Raji (cell line): ENCODE data around the gene BLVRA.

Source experiments
- POLR2A ChIP-seq: IDR thresholded peaks from 2 replicates; pipeline ENCODE4 v1.6.1; 2011; ENCODE audit warnings: low read depth, low read length, control low read depth; ENCODE audit not compliant: insufficient read depth

BLVRA gene

DNA sequence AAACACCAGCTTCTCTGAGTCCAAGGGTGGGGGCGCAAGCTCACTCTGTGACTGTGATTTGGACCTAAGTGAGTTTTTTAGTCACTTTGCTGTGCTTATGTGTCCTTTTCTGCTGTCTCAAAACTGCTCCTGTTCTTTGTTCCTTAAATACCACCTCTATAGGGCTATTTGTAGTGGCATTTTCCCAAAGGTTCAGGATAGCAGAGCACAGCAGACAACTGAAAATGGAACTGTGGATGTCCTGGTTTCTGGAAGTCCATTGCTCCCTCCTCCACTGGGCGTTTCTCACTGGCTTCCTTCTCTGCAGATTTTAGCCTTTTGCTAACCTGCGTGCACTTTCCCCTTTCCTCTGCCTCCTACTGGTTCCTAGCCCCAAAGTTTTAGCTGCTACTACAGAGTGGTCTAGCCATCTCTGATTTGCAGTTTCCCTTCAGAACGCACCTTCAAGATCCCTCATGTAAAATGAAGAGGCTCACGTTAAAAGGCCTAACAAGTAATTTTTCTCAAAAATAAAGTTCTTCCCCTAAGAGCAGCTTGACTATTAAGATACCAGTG is 25.6 kb downstream of the BLVRA start:
- no peak for TF ChIP-seq POLR2A

DNA sequence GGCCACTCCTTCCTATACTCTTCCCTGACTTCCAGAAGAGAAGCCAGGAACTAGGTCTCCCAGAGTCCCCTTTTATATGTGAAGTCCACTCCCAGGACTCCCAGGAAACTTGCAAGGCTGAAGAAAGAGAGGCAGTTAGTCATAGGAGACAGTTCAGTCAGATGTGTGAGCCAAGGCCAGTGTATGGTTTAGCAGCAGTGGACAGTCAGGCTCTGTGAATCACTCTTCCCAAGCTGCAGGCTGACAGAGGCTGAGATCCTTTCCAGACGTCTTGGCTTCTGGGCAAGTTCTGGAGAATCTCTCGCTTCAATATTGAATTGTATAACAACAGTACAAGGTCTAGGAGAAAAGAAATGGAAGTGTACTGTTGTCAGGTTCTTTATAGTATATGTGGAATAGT is 26.9 kb downstream of the BLVRA start:
- TF ChIP-seq POLR2A: no peak

DNA sequence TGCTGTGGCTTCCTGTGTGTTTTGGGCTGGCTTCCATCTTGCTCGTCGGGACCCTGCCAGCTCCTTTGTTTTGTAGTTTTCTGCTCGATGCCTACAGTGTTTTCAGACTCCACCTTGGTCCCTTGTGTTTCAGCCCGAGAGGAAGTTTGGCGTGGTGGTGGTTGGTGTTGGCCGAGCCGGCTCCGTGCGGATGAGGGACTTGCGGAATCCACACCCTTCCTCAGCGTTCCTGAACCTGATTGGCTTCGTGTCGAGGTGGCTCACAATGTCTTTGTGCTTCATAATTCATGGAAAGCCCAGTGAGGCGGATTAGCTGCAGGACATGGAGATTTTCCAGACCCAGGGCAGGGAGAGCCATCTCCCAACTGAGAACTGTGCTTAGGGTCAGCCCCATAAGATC is 29.3 kb downstream of the BLVRA start:
- no peak for TF ChIP-seq POLR2A

DNA sequence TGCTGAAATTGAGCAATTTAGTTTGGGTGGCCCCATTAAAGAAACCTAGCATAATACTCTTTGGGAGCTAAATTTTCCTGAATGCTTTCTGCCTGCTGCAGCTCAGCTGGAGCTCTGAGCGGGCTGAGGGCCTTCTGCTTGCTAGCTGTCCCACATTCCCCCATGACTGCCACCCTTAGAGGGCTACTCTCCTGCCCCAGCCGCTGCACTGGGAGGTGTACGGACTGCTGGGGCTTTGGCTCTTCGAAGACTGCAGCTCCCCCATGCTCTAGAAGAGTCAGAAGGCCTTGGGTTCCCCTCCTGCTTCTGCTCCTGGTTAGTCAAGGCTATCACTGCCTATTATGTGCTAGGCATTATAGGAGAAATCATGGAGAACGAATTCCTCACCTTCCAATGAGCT is 31.5 kb downstream of the BLVRA start:
- TF ChIP-seq POLR2A: no peak

DNA sequence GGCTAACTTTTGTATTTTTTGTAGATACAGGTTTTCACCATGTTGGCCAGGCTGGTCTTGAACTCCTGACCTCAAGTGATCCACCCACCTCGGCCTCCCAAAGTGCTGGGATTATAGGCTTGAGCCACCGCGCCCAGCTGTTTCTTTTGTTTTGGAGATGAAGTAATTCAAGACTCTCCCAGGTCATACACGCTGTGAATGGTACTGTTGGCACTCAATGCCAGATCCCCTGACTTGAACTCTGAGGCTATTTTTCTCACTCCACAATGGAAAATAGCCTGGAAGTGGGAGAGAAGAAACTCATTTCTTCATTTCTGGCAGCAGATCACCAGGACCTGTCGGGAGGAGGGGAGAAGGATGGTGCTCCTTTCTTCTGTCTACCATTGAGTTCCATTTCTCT is 32.4 kb downstream of the BLVRA start:
- no peak for TF ChIP-seq POLR2A

DNA sequence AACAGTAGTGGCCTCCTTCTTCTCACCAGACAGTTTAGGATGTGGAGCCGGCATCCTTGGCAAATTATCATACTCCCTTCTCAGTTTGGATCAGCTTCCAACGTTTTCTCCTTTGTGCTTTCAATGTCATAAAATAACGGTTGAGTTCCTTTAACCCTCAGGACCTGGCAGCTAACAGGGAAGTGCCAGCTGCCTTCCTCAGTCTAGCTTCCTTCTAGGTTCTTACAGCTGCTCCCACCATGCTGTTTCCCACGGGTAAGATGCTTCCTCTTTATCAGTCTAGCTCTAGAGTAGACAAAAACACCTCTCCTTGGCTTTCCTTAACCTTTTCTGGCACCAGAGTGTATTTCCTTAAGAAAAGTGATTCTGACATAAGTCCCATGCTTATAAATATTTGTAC is 33.2 kb downstream of the BLVRA start:
- no peak for TF ChIP-seq POLR2A

DNA sequence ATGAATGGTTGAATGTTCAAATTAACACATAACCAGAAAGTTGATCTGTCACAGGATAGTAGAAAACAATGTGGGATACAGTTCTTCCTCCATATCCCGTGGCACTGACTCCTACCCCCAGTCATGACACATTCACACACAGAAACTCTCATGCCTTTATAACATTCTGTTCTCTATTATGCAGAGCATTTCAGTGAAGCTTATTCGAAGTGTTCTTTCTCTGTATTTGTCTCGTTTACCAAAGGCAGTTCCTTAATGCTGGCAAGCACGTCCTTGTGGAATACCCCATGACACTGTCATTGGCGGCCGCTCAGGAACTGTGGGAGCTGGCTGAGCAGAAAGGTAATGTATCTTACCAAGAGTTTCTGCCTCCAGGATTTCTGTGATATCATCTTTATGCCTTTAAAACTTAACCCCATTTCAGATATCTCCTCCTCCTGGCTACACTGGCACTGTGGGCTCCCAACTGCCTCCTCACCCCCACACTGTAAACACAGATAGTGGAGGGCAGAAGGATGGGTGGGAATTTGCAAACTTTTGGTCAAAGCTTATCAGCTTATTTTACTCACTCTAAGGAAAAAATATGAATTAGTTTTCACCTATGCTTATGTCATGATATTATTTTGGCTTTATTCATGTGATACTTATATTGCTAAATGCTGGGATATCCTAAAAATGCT is 34.1 kb downstream of the BLVRA start:
- TF ChIP-seq POLR2A: no peak

DNA sequence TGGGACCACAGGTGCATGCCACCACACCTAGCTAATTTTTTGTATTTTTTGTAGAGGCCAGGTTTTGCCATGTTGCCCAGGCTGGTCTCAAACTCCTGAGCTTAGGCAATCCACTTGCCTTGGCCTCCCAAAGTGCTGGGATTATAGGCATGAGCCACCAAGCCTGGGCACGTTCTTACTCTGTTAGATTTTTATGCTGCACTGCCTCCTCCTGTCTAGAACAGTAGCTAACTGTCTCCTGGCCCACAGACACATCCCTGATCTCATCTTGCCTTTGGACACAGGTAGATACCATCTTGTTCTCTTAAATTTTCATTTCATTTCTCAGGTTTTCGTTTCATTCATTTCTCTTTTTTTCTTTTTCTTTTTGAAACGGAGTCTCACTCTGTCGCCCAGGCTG is 41.1 kb downstream of the BLVRA start:
- TF ChIP-seq POLR2A: no peak

DNA sequence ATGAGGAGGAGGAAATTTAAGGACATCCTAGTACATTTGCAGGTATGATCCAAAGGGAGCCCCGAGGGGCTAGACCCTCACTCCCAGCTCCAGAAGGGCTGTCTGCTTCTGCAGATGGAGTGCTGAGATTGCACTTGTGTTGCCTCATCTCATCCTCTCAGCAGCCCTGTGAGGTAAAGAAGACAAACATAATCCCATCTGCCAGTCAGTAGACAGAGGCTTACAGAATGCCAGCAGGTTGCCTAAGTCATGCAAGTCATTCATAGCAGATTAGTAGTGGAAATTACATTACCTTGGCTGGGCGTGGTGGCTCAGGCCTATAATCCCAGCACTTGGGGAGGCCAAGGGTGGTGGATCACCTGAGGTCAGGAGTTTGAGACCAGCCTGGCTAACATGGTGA is 45.4 kb downstream of the BLVRA start:
- no peak for TF ChIP-seq POLR2A

DNA sequence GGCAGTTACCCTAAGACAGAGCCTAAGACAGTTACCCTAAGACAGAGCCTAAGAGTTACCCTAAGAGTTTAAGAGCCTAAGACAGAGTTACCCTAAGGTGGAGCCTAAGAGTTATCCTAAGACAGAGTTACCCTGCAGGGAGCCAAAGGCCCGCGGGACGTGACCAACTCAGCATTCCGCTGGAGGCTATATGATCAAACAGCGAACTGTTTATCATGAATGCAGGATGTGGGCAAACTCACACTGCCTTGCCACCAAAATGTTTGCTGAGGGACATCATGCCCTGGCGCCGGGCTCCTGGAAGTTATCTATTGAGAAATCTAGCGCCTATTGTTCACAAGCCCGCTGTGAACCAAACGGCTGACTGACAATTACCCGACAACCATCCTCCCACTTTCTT is 49.9 kb downstream of the BLVRA start:
- no peak for TF ChIP-seq POLR2A

DNA sequence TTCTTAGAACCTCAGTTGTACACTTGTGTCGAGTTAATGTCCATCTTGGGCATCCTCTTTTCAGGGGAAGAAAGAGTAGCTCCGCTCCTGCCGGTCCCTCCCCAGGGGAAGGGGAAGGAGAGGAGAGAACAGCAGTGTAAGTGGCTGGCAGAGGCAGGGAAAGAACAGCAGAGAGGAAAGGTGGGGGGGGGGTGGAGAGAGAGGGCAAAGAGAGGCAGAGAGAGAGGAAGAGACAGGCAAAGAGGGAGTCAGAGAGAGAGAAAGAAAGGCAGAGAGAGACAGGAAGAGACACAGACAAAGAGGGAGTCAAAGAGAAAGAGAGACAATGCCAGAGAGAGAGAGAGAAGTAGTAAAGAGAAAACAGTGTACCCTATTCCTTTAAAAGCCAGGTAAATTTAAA is 56.9 kb downstream of the BLVRA start:
- TF ChIP-seq POLR2A: no peak

DNA sequence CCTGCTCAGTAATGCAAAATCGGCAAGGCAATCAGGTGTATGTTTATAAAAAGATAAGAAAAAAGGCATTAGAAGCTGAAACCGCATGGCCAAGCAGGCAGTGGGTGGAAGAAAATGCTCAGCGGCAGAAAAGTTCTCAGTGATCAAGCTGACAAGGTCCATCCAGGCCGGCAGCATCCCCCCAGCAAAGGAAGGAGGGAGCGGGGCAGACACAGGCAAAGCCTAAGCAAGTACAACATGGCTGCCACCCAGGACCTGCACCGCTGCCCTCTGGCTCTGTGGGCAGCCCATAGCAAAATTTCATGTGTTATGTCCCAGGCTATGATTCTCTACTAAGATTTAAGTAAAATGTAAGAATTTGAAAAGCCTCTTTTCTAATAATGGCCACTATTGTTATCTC is 65.5 kb downstream of the BLVRA start:
- no peak for TF ChIP-seq POLR2A

DNA sequence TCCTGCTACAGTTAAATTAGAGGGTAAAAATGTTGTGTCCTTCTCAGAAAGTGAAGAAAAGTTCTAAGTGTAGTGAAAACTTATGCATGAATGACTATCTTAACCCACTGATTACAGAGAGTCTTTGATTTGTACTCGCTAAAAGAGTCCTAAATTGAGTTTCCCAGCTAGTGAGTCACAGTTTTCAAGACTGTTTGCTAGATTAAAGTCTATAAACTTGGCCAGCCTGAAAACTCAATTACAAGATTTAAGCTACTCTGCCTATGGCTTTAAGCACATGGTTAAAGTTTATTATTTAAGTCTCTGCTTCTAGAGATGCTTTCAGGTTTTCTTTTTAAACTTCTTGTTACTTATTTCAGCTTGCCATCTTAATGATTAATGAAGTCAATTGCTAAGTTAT is 66.5 kb downstream of the BLVRA start:
- no peak for TF ChIP-seq POLR2A

DNA sequence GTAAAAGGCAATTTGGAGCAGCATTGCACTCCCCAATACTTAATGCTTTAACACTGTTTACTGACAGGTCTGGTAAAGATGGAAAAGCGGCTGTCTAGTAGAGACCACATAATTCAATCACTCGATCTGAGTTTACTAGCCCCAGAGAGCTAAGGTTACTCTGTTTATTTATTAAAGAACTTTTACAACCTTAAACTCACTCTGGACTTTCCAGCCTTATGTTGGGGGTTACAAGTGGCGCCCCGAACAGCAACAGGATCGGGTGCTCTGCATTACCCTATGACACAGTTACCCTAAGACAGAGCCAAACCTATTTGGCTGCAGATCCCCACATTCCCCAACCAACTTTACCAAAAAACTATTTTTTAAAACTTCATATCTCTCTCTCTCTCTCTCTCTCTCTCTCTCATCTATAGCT is 66.9 kb downstream of the BLVRA start:
- no peak for TF ChIP-seq POLR2A

DNA sequence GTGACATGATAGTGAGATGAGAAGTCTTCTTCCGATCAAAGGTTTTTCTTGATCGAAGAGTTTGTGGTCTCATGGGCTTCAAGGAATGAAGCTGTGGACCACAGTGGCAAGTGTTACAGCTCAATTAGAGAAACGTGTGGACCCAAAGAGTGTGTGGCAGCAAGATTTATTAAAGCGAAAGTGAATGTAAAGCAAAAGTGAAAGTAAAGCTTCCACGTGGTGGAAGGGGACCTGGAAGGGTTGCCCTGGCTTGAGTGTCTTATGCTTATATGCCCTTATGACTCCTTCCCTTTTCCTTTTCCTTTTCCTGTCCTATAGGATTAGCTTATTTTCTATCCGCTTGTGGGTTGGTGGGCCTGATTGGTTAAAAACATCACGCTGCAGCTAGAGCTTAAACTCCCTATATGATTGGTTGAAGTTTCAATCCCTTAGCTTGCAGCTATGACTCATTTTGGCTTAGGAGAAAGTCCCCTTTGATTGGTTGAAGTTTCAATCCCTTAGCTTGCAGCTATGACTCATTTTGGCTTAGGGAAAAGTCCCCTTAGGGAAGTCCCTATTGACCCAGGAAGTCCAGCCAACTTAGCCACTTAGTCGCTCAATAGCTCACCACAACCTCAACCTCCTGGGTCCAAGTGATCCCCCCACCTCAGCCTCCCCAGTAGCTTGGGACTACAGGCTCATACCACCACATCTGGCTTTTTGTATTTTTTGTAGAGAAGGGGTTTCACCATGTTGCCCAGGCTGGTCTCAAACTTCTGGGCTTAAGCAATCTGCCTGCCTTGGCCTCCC is 76.2 kb downstream of the BLVRA start:
- TF ChIP-seq POLR2A: no peak

DNA sequence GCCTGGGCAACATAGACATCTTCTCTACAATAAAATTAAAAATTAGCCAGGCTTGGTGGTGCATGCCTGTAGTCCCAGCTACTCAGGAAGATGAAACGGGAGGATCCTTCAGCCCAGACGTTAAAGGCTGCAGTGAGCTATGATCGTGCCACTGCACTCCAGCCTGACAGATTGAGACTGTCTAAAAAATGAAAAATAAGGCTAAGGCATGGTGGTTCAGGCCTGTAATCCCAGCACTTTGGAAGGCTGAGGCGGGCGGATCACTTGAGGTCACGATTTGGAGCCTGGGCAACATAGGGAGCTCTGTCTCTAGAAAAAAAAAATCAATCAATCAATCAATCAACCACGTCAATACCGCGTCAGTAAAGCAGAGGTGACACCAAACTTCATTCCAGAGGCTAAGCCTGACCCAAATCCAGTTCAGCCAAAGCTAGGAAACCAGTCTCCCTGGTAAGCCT is 79.8 kb downstream of the BLVRA start:
- TF ChIP-seq POLR2A: no peak

DNA sequence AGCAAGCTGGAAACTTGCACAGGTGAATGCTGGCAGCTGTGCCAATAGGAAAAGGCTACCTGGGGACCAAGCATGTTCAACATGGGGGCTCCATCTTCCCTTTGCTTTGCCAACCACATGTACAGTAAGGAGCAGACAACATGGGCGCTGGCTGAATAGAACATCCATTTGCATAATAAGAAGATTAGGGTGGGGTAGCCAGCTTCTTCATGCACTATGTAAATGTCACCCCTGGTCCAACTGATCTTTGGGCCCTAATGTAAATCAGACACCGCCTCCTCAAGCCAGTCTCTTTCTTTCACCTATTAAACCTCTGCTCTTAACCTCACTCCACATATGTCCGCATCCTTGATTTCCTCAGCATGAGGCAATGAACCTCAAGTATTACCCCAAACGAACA is 84.8 kb downstream of the BLVRA start:
- TF ChIP-seq POLR2A: no peak

DNA sequence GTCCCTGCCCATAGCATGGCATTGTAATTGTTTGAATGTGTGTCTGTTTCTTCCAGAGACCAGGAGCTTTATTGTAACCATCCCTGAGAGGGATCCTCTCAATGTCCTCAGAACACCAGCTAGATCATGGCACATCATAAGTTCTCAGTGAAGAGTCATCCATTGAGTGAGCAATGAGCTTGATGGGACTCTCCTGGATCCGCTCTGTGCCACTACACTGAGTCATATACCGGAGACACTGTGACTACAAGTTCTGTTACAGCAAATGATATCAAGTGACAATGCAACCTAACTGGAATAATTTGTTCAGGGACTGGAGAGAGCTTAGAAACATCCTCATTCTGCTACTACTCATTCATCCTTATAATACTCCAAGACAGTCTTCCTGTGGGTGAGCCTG is 85.8 kb downstream of the BLVRA start:
- TF ChIP-seq POLR2A: no peak
